Right lung (tissue), 5 donors: ENCODE measurements around the gene ANXA5. TPM values are rescaled to one million over a fixed set of nuclear protein-coding genes. Genes with fewer than 3 reads are reported as not detected.

Source experiments
- DNase-seq, 2 donors: peaks; one replicate each; pipeline ENCODE4 v3.0.0-alpha.2; 2013
- polyA plus RNA-seq, 5 donors: library from polyadenylated mRNA; unstranded; fragments of 120-200 nt; gene quantifications; one replicate each; pipeline versions ENCODE4 v1.2.1 to v1.2.3, GENCODE V29; 2013; ENCODE audit warnings: inconsistent platforms in 1 of 5, low replicate concordance in 1 of 5; ENCODE audit not compliant: insufficient read length in 5 of 5, insufficient read depth in 1 of 5

Gene ANXA5
- polyA plus RNA-seq, 5 donors = 633 to 789 (median 645) TPM

- DNase-seq = no peak
Measured at GRCh38 chr4:121651597-121651996, 45.2 kb downstream of the ANXA5 start.

- DNase-seq = no peak
Measured at GRCh38 chr4:121650741-121651140, 46.0 kb downstream of the ANXA5 start.

- no peak for DNase-seq
Measured at GRCh38 chr4:121648516-121648915, 48.3 kb downstream of the ANXA5 start.

- no peak for DNase-seq
Measured at GRCh38 chr4:121642876-121643585, 53.7 kb downstream of the ANXA5 start.

- DNase-seq = no peak
Measured at GRCh38 chr4:121642292-121642691, 54.5 kb downstream of the ANXA5 start.

- no peak for DNase-seq
Measured at GRCh38 chr4:121633653-121634052, 63.1 kb downstream of the ANXA5 start.

GRCh38 chr4:121632636-121633035 lies 64.1 kb downstream of the ANXA5 start:
- no peak for DNase-seq

Other genes starting within 250 kb of the ANXA5 start
- gene SMIM43, start 68.2 kb upstream of the ANXA5 start, polyA plus RNA-seq = 10 to 100 TPM; 16.5 to 22.3 (median 17.7) TPM
- 10 to 100 TPM; 48.0 to 72.7 (median 58.4) TPM for gene EXOSC9, start 104.3 kb upstream of the ANXA5 start, polyA plus RNA-seq
- 10 to 100 TPM; 22.5 to 75.7 (median 39.3) TPM for gene CCNA2, start 126.9 kb upstream of the ANXA5 start, polyA plus RNA-seq
- gene BBS7, start 173.5 kb upstream of the ANXA5 start, polyA plus RNA-seq = 10 to 100 TPM; 21.4 to 34.8 (median 33.5) TPM